ENCODE measurements around the gene ERAP2.
"Not testable (repeated sequence)": the region's sequence is repeated elsewhere in the genome, so short reads cannot be mapped to it uniquely, and the experiment has no call there.

Gene ERAP2, protein sequence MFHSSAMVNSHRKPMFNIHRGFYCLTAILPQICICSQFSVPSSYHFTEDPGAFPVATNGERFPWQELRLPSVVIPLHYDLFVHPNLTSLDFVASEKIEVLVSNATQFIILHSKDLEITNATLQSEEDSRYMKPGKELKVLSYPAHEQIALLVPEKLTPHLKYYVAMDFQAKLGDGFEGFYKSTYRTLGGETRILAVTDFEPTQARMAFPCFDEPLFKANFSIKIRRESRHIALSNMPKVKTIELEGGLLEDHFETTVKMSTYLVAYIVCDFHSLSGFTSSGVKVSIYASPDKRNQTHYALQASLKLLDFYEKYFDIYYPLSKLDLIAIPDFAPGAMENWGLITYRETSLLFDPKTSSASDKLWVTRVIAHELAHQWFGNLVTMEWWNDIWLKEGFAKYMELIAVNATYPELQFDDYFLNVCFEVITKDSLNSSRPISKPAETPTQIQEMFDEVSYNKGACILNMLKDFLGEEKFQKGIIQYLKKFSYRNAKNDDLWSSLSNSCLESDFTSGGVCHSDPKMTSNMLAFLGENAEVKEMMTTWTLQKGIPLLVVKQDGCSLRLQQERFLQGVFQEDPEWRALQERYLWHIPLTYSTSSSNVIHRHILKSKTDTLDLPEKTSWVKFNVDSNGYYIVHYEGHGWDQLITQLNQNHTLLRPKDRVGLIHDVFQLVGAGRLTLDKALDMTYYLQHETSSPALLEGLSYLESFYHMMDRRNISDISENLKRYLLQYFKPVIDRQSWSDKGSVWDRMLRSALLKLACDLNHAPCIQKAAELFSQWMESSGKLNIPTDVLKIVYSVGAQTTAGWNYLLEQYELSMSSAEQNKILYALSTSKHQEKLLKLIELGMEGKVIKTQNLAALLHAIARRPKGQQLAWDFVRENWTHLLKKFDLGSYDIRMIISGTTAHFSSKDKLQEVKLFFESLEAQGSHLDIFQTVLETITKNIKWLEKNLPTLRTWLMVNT

GRCh38 chr5:96876292-96876850 is at the start of gene ERAP2:
Gene ERAP2, plus strand, starts transcription at chr5:96876500. Its CDS starts 3,186 bp downstream, at chr5:96879686.
- FAIRE-seq: no peak

GRCh38 chr5:96829297-96829696 is 47.0 kb upstream of the ERAP2 start:
- FAIRE-seq: no peak

DNA sequence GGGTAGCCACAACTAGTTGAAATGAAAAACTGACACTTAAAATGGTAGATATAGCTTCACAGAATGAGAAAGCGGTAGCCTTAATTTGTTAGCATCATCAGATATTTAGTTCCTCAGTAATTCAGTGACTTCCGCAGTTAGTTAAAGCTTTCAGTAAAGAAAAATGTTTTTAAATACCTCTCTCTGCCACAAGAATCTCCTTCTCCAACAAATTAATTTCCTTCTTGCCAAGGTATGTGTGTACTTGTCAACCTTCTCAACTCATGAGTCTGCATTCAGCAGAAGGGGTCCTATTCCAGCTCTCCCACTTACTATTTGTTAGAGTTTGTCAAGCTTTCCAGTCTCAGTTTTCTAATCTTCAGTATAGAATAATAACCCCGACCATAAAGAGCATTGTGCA is 42.3 kb upstream of the ERAP2 start:
- FAIRE-seq: no peak

DNA sequence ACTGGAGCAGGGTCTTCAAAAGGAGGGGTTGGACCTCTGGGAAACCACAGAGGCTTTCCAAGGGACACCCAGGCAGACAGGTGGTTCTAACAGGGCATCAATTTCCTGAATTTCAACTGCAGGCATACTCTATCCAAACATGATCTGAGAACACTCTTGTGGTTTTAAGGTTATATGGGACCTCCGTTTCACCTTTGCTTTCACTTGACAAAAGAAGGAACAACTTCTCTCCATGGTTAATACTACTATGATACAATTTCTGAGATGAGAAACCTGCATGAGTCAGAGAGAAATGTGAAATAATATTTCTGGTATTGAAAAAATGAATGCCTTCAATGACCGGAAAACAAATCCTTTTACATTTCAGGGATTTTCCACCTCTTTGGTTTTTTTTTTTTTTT is 40.5 kb upstream of the ERAP2 start:
- no peak for FAIRE-seq

- FAIRE-seq: no peak
Measured at GRCh38 chr5:96836817-96837216, 39.5 kb upstream of the ERAP2 start.

DNA sequence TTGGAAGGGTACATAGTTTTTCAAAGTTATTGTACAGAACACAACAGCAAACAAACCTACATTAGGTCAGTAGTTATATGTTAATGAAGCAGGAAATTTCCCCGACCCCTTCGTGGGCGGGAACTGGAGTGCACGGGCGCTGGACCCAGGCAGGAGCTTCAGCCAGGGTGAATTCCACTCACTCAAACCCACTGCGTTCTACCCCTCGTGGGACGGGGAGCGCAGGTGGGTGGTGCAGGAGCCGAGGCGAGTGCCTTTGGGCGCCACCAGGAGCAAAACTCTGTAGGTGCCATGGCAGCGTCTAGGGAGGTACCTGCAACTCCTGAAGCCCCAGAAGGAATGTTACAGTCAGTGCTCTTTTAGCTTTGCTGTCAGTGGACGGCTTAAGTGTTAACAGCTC is 39.0 kb upstream of the ERAP2 start:
- FAIRE-seq: no peak

DNA sequence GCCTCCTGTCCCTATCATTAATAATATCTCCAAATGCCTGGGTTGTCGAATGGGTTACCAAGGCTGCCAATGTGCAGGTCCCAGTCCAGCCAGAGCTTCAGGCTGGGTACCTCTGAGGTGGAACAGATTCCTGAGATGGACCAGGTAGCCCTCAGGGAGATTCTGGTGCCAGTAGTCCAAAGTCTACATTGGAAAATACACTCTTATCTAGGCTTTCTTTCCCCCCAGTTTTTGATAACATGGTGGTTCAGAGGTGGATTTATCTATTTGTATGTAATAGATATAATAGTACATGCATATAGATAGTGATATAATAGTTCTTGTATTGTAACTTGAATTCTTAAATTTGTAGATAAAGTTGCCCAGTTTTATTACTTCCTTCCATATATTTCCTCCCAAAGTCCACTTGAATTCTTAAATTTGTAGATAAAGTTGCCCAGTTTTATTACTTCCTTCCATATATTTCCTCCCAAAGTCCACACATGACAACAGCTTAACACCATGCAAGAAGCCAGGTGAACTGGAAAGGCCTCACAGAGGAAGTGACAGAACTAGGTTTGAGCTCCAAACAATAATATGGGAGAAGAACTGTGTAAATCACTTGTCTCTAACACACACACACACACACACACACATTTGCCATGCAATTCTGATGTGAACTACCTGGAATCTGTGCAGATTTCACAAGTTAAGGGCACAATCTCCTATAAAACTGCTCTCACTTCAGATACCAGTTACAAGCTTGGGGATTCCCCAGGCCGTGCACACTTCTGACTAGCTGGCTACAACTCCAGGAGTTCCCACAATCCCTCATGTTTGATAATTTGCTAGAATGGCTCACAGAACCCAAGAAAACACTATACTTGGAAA is 37.9 kb upstream of the ERAP2 start:
- no peak for FAIRE-seq

DNA sequence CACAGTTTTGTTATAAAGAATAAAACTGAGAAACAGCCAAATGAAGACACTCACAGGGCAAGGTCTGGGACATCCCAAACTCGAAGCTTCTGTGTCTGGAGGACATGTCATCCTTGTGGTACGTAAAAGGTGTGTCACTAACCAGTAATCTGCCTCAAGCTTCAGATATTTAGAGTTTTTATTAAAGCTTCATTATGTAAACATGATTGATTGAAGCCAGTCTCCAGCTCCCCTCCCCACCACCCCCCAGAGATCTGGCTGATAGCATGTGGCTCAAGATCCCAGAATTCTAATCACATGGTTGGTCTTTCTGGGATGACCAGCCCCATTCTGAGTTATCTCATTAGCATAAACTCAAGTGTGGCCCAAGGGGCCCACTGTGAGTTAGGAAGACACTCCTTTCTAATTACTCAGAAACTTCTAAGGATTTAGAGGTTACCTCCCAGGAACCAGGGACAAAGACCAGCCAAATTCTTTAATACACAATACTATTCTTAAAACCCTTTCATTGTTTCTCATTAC is 37.2 kb upstream of the ERAP2 start:
- no peak for FAIRE-seq

GRCh38 chr5:96841931-96842330 is 34.4 kb upstream of the ERAP2 start:
- FAIRE-seq: not testable (repeated sequence)

DNA sequence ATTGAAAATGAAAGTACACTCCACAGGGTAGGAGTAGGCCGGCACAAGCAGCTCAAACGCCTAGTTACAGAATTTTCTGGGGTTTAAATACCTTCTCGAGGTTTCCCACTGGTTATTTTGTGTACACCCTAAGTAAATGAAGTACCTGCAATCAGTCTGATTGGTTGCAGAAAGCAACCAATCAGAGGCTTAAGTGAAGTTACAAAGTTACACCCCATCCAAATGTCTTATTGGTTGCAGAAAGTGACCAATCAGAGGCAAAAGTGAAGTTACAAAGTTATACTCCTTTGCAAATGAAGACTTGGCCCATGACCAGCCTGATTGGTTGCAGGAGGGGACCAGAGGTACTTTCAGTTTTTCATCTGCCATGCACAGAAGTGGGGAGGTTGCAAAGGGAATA is 33.2 kb upstream of the ERAP2 start:
- no peak for FAIRE-seq

DNA sequence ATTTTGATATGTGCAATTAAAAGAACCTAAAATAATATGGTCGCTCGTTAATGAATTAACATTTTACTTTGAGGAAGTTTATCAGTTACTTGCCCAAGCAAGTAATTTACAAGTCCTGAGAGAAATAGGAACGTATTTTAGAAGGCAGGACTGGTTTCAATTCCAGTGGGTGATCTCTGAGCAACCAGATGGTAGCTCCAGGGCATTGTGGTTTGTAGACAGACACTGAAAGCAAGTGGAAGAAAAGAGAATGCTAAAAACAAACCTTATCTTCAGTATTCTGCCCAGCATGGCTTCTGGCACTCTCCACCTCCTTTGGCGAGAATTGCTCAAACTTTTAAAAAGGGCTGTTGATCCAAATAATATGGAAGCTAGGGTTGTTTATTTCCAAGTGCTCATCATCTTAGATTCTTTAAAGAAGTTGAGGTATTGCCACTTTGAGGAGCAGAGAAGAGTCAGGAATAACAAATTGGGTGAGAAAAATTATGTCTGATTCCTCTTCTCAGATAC is 31.8 kb upstream of the ERAP2 start:
- no peak for FAIRE-seq

DNA sequence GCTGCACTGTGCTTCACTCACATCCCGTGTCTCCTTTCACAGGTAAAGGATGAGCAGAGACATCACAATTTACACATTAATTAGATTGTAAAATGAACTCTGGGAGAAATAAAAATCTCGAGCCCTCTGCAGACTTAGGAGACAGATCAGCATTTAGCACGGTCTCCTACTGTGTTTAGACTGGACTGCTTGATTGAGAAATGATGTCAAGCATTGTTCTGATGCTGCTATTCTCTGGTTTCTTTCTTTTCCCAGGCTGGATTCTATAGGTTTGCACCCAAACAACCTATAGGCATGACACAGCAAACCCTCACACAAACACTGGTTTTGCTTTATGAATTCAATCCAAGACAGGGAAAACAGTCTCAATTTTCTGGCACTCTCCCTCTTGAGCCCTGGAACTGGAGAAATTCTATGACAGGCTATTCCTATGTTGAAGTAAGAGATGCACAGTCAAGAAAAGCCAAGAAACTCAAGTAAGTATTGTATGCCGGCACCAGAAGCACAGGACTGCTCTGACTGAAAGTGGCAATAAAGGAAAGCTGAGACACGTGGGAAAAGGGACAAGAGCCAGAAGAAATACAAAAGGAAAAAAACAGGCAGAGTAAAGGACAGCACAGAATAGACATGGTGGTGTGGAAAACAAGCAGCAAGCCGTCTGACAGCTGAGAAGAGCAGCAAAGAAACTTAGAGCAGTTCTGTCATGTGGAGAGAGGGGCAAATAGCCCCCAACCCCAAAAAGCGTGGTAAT is 24.8 kb upstream of the ERAP2 start:
- no peak for FAIRE-seq

- no peak for FAIRE-seq
Measured at GRCh38 chr5:96852759-96853158, 23.5 kb upstream of the ERAP2 start.

GRCh38 chr5:96854067-96854466 is 22.2 kb upstream of the ERAP2 start:
- FAIRE-seq: no peak

DNA sequence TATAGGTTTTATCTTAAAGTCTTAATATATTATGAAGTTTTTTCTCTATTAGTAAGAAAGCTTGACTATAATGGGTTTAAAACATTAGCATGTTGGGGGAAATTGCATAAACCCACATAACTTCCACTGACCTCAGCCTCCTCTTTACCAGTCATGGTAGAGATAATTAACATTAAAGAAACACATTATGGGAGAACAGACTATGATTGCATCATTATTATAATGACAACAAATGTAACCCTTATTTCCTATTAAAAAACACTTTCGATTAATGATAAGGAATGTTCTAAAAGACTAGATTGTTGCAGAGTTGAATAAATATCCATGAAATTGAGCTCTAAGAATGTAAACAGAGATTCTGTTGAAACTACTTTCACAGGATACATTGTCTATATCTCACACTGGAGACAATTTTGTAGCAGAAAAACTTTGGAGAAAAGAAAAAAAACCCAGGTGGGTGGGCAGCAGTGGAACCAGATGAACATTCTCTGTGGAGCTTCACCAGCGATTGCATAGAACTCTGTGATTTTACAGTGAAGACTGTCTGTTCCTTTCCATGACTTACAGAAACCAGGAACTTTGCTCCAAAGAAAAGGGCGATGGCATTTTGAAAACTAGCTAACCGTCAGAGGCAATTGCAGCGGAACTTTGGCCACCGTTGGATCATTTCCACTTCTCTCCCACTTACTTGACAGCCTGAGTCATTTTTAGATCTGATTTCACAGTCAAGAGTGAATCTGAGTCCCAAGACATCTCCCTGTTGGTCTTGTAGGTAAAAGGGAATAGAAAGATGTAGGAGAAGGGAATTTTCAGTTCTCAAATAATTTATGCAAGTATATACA is 21.0 kb upstream of the ERAP2 start:
- no peak for FAIRE-seq

DNA sequence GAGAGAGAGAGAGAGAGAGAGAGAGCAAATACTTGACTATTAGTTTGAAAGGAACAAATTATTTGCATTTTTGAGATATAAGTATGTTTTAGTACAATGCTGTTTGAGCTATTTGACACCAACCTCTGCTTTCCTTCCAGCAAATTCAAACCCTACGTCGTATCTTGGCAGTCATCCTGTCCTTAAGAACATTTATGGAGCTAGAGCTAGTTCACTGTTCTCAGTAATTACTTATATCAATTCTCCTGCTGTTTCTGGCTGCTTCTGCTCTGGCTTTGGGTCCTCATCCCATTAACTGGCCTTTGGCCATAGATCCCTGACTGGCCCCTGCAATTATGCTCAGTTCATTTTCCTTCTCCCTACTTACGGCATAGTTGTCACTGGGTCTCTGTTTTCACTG is 19.9 kb upstream of the ERAP2 start:
- no peak for FAIRE-seq

DNA sequence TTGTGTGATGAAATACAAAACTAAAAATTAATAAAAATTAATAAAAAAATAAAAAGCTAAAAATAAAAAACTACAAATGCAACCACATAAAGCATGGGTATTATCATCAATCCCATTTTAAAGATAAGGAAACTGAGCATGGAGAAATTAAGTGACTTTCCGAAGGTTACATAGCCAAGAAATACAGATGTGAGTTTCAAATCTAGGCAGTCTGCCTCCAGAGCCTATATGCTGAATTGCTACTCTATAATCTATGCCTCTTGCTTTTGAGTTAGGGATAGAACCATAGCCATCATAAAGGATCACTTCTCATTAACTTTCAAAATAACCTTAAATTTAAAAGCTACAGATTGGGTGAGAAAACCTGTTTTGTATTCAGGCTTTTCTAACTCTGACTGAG is 18.8 kb upstream of the ERAP2 start:
- FAIRE-seq: no peak

DNA sequence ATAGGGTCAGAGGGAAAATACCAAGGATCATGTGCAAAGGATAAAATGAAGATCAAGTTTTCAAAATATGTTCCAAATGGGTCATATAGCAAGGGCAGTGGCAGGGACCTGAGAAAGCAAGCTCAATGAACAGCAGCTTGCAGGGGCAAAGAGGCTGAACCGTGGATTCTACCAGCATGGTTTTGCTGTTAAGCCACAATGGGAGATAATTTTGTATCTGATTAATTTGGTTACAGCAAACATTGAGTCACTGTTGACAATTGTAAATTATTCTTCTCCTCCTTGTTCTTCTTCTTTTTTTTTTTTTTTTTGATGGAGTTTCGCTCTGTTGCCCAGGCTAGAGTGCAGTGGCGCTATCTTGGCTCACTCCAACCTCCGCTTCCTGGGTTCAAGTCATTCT is 18.4 kb upstream of the ERAP2 start:
- no peak for FAIRE-seq

DNA sequence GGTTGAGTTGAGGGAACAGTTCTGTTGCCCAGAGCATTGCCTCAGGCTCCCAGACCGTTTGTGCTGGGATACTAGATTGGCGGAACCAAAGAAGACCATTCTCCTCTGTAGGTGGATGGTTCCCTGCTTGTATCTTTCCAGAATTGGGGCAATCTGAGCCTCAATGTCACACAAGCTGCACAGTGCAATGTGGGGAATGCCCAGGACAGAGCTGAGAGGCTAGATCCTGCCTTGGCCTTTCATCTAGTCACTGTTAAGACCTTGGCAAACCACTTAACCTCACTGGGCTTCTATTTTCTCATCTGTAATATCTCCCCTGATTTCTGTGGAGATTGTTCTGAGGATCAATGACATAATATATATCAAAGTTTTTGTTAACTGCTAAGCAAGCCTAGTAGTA is 16.9 kb upstream of the ERAP2 start:
- no peak for FAIRE-seq

DNA sequence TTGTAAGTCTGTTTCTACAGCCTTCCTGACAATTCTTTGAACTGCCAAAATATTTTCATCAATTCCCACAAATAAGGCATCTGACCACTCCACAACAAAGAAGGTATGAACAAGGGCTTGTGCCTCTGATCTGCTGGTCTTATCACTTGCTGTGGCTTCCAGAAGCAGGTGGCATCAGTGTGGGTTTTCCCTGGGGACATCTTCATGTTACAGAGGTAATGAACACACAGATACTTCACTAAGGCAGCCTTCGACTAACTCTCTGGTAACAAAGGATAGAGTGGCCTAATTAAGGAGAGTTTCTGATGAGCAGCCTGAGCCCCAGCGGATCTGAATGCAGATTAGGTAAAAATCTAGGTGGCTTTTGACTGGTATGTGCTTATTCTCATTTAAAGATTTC is 15.2 kb upstream of the ERAP2 start:
- FAIRE-seq: no peak

Data from TTC549 (cell line).